Ovary (tissue), 9 donors: ENCODE data around the gene TAF11L13. TPM values are rescaled to one million over a fixed set of nuclear protein-coding genes. Genes with fewer than 3 reads are reported as not detected.

Source experiments
- DNase-seq, 5 donors: peaks; one replicate each; pipeline ENCODE4 v3.0.0-alpha.2; 2019 to 2020
- H3K27ac ChIP-seq, 2 donors: fragments of 200-600 bp; one replicate each; pipeline versions ENCODE4 v1.5.1 to v1.8.0; 2019 to 2022
- H3K27me3 ChIP-seq: fragments of 200-600 bp; one replicate; pipeline ENCODE4 v1.8.0; 2022
- H3K36me3 ChIP-seq: fragments of 200-600 bp; sonication (generic); one replicate; pipeline ENCODE4 v1.5.1; 2019
- H3K4me1 ChIP-seq: one replicate; pipeline ENCODE4 v1.8.1; 2013; ENCODE audit warnings: mild to moderate bottlenecking, moderate library complexity; ENCODE audit not compliant: insufficient read depth
- H3K4me3 ChIP-seq: fragments of 200-600 bp; sonication (generic); one replicate; pipeline ENCODE4 v1.5.1; 2017
- H3K9me3 ChIP-seq, 2 donors: fragments of 200-600 bp in 1 of 2; sonication (generic) in 1 of 2; one replicate each; pipeline versions ENCODE4 v1.5.1 to v1.8.1; 2013 to 2019; ENCODE audit warnings: mild to moderate bottlenecking in 1 of 2, moderate library complexity in 1 of 2
- EP300 ChIP-seq: sonication (generic); formaldehyde crosslinking; IDR thresholded peaks from one replicate; pipeline ENCODE4 v1.6.1; 2017; ENCODE audit warnings: antibody characterized with exemption
- POLR2A ChIP-seq: fragments of 450-650 bp; IDR thresholded peaks from one replicate; pipeline ENCODE4 v1.6.1; 2017; ENCODE audit warnings: antibody characterized with exemption, mild to moderate bottlenecking, moderate library complexity
- WGBS, 3 donors: extraction: QIAGEN DNeasy Blood & Tissue Kit in 1 of 3; methylation state at CpG; one replicate each; pipeline versions ENCODE4 v1.1.5 to v1.1.7; 2013 to 2017; 5-methylcytosine and 5-hydroxymethylcytosine counted together
- intact Hi-C, 4 donors: fragments of 100-400 bp; cut with DNase I; formaldehyde crosslinking; loops; one replicate each; pipeline versions ENCODE4 v1.11.0 to v1.15.1; 2022 to 2023
- polyA plus RNA-seq, 2 donors: library from polyadenylated mRNA; stranded (reverse); fragments of 200-250 nt in 1 of 2; fragments of 350-450 nt in 1 of 2; fragmentation: Illumina TruSeq in 1 of 2; extraction: RNeasy Lipid Tissue Mini Kit (QIAGEN cat#74804) in 1 of 2; gene quantifications; one replicate each; pipeline ENCODE4 v1.2.3, GENCODE V29; 2013 to 2014
- total RNA-seq, 7 donors: library from RNA; depleted of rRNA in 2 of 7; stranded (reverse); fragments of >200 nt in 2 of 7; fragmentation: NEBNext Ultra II Directional in 3 of 7; extraction: Animal tissue kit (Norgen Biotek cat#: 25700) in 3 of 7; gene quantifications; one replicate each; pipeline versions ENCODE4 v1.1.0 to v1.2.4, GENCODE V29; 2016 to 2023
- TF ChIP-seq, protein P1 (sequence below), 3 donors: fragments of 450-650 bp in 2 of 3; fragments of 200-600 bp in 1 of 3; IDR thresholded peaks; one replicate each; pipeline versions ENCODE4 v1.5.1 to v1.8.0; 2016 to 2022; ENCODE audit warnings: antibody characterized with exemption in 3 of 3, mild to moderate bottlenecking in 1 of 3
- donor health status: DM: no; HTN: no; CAD: no; lungs with moderate emphysema.
- donor health status: DM: no; HTN: no; CAD: no.
- donor health status: Bipolar disorder and iron deficiency.
- donor health status: DM: yes; HTN: yes; CAD: no.
- donor health status: DM: no; HTN: no; CAD: no.
- donor health status: DM: yes; HTN: yes; CAD: no.

The TAF11L13 gene
- total and polyA plus RNA-seq, 9 donors: not detected

GRCh38 chr5:17614872-17615605, 16.8 kb upstream of the TAF11L13 start:
- DNase-seq: no peak
- Histone ChIP-seq H3K4me1 (no peaks in the 10 kb centered on the region), H3K36me3 (no peaks in the 10 kb centered on the region), H3K9me3 (no peaks in the 10 kb centered on the region), H3K4me3 (no peak overlapping the region), H3K27me3 (no peaks in the 10 kb centered on the region), H3K27ac (no peak overlapping the region)
- intact Hi-C loops: no loop called here
- TF ChIP-seq, protein P1, sequence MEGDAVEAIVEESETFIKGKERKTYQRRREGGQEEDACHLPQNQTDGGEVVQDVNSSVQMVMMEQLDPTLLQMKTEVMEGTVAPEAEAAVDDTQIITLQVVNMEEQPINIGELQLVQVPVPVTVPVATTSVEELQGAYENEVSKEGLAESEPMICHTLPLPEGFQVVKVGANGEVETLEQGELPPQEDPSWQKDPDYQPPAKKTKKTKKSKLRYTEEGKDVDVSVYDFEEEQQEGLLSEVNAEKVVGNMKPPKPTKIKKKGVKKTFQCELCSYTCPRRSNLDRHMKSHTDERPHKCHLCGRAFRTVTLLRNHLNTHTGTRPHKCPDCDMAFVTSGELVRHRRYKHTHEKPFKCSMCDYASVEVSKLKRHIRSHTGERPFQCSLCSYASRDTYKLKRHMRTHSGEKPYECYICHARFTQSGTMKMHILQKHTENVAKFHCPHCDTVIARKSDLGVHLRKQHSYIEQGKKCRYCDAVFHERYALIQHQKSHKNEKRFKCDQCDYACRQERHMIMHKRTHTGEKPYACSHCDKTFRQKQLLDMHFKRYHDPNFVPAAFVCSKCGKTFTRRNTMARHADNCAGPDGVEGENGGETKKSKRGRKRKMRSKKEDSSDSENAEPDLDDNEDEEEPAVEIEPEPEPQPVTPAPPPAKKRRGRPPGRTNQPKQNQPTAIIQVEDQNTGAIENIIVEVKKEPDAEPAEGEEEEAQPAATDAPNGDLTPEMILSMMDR (IDR thresholded peaks at IDR 0.05): no peak
- TF ChIP-seq POLR2A (no peak), EP300 (no peak)
- WGBS, 3 donors: 85 to 95% (median 87%) methylated on average over 13 to 17 of the region's 17 CpGs

DNA sequence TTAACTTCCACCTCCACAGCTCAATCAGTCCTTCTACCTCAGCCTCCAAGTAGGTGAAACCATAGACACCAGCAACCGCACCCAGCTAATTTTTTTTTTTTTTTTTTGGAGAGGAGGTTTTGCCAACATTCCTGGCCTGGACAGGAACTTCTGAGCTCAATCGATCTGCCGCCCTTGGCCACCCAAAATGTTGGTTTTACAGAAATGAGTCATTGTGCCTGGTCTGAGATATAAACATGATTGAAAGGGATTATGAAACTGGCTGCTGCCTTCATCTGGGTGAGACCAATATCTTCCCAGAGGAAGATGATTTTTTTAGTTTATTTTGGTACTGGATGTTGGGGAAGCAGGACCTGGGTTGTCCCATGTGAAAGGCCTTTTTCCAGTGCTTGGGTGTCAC, 12.5 kb upstream of the TAF11L13 start:
- no peak for TF ChIP-seq POLR2A
- TF ChIP-seq, protein P1 (IDR thresholded peaks at IDR 0.05): no peak
- TF ChIP-seq EP300: no peak
- intact Hi-C loops: no loop called here
- Histone ChIP-seq H3K36me3 (no peaks in the 10 kb centered on the region), H3K9me3 (no peaks in the 10 kb centered on the region), H3K27ac (no peak overlapping the region), H3K27me3 (no peaks in the 10 kb centered on the region), H3K4me3 (no peak overlapping the region), H3K4me1 (no peaks in the 10 kb centered on the region)
- WGBS, 3 donors: 71 to 86% (median 85%) methylated on average over 3 of the region's 3 CpGs
- DNase-seq: no peak

DNA sequence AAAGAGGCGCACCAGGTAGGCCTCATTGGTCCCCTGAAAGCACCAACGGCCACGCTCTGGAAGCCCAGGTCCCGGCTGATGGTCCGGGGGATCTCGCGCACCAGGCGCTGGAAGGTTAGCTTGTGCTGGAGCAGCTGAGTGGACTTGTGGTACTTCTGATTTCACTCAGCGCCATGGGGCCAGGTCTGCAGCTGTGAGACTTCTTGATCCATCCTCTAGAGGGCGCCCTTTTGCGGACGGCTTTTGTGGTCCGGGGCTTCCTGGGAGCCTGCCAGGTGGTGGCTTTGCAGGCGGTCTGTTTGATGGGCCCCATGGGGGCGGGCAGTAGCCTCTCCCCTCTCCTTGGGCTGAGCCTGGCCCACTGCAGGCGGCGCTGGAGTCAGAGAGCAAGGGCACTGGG, 11.3 kb upstream of the TAF11L13 start:
- WGBS, 3 donors: 60 to 85% (median 85%) methylated on average over 1 to 17 of the region's 17 CpGs

GRCh38 chr5:17625686-17626085, 6.2 kb upstream of the TAF11L13 start:
- TF ChIP-seq EP300: no peak
- TF ChIP-seq, protein P1 (IDR thresholded peaks at IDR 0.05): no peak
- TF ChIP-seq POLR2A: no peak
- intact Hi-C loops: no loop called here
- Histone ChIP-seq H3K27me3 (no peaks in the 10 kb centered on the region), H3K4me1 (no peaks in the 10 kb centered on the region), H3K27ac (no peak overlapping the region), H3K4me3 (no peak overlapping the region), H3K36me3 (no peaks in the 10 kb centered on the region), H3K9me3 (no peaks in the 10 kb centered on the region)
- DNase-seq: no peak
- WGBS, 3 donors: 90 to 94% methylated on average over 11 of the region's 11 CpGs; no CpG with 5 or more reads in 1 of the 3 donors

More for the DNA sequence above, 11.3 kb upstream of the TAF11L13 start:
- Histone ChIP-seq H3K27me3 (no peaks in the 10 kb centered on the region), H3K27ac (no peak overlapping the region), H3K4me3 (no peak overlapping the region), H3K36me3 (no peaks in the 10 kb centered on the region), H3K9me3 (no peaks in the 10 kb centered on the region), H3K4me1 (no peaks in the 10 kb centered on the region)
- no peak for TF ChIP-seq EP300
- TF ChIP-seq POLR2A: no peak
- TF ChIP-seq, protein P1 (IDR thresholded peaks at IDR 0.05): no peak
- intact Hi-C loops: no loop called here
- no peak for DNase-seq
